AG10803 (cell line): ENCODE data around the gene DNAH3.

ENCODE experiments used
- DNase-seq: peaks from one replicate; pipeline ENCODE4 v3.0.0; 2010; ENCODE audit warnings: low read depth
- H3K4me3 ChIP-seq: 2 replicates; pipeline ENCODE4 v1.5.1; 2011; ENCODE audit warnings: mild to moderate bottlenecking, low read length, control low read depth
- CTCF ChIP-seq: conservative IDR thresholded peaks from 2 replicates; pipeline ENCODE4 v1.5.1; 2011; ENCODE audit warnings: mild to moderate bottlenecking, low read length, control low read depth, inconsistent platforms

DNAH3 gene

DNA sequence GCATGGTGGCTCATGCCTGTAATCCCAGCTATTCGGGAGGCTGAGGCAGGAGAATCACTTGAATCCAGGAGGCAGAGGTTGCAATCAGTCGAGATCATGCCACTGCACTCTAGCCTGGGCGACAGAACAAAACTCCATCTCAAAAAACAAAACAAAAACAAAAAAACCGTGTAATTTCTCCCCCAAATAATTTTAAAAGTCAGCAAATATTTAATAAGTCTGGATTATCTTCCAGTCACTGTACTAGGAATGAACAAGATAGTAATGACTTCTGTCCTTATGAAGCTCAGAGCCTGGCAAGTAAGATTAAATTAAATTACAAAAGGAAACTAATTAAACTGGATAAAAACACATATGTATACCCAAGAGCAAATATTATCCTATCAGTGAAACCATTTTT, 113.5 kb downstream of the DNAH3 start:
- no peak for DNase-seq
- H3K4me3 ChIP-seq: no peak overlapping the region
- TF ChIP-seq CTCF: no peak

DNA sequence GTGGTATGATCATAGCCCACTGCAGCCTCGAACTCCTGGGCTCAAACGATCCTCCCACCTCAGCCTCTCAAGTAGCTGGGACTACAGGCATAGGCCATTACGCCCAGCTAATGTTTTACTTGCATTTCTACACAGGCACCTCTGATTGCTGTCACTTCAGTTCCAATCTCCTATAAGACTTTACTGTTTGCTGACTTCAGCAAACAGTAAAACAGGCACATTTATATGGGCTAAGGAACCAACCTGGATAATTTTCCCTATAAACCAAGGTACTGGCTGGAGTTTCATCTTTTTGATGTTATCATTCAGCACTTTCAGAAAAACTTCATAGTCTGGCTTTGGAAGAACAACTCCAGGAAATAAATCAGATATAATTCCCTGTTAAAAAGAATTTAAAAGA, 114.2 kb downstream of the DNAH3 start:
- no peak for TF ChIP-seq CTCF
- no peak for DNase-seq

DNA sequence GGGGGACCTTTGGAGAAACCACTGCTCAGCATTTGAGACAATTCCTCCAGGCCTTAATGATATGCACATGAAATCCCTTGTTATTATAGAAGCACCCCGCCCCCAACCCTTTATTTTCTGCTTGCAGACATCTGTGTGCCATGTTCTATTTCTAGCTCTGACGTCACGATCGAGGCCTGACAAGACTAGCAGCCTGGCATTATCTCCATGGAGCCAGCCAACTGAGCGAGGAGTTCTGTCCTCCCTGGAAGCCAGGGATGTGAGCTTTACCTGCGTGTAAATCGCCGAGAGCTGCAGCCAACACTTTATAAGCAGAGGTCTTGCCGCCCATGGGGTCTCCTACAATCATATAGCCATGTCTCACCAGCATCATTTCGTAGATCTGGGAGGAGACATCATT, 116.9 kb downstream of the DNAH3 start:
- no peak for TF ChIP-seq CTCF
- DNase-seq: peak; percentile 2
- no peak overlapping the region for H3K4me3 ChIP-seq

More for the DNA sequence above, 114.2 kb downstream of the DNAH3 start:
- no peak overlapping the region for H3K4me3 ChIP-seq

DNA sequence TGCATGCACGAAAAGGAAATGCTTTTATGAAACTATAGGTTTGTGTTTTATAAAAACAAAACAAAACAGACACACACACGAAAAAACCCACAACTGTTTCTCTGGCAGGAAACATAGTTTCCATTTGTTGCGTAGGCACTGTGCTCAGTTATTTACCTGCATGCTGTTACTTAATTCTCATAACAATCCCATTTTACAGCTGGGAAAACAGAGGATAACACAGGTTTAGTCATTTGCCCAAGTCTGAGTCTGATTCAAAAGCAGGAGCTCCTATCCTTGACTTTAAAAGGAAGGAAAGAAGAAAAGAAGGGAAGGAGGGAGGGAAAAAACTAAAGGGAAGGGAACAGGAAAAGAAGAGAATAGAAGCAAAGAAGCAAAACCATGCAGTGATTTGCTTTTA, 117.4 kb downstream of the DNAH3 start:
- TF ChIP-seq CTCF: no peak
- no peak overlapping the region for H3K4me3 ChIP-seq

DNA sequence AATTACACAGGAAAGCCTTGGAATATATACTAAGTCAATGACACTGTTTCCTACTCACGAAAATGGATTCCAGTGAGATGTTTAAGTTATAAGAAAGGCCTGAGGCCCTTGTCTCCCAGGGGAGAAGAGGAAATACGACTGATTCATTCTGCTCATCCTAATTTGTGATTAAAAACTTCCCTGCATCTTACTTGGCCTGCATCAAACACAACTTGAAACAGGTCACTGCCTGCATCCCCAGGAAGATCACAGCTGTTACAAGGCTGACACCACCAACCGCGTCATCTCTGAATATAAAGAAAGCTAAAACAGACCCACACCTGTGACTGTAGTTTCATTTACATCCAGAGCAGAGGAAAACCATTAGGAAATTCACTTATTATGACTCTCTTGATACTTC, 121.9 kb downstream of the DNAH3 start:
- DNase-seq: no peak
- no peak overlapping the region for H3K4me3 ChIP-seq
- no peak for TF ChIP-seq CTCF

More for the DNA sequence above, 117.4 kb downstream of the DNAH3 start:
- no peak for DNase-seq

DNA sequence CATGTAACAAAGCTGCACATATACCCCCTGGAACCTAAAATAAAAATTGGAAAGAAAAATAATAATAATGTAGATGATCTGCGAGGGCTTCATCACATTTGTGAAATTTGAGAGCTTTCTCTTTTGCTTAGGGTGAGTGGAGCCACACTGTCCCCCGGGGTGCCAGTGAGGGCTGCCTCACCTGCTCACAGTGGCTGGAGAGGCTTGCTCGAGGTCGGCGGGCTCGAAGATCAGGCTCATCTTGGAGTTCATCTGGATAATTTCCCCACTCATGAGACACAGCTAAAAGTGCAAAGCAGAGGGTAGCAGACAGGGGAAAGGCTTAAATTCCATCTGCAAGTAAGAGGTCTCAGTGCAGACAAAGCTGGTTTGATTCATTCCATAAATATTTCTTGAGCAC, 123.8 kb downstream of the DNAH3 start:
- H3K4me3 ChIP-seq: no peak overlapping the region
- no peak for TF ChIP-seq CTCF
- DNase-seq: no peak

DNA sequence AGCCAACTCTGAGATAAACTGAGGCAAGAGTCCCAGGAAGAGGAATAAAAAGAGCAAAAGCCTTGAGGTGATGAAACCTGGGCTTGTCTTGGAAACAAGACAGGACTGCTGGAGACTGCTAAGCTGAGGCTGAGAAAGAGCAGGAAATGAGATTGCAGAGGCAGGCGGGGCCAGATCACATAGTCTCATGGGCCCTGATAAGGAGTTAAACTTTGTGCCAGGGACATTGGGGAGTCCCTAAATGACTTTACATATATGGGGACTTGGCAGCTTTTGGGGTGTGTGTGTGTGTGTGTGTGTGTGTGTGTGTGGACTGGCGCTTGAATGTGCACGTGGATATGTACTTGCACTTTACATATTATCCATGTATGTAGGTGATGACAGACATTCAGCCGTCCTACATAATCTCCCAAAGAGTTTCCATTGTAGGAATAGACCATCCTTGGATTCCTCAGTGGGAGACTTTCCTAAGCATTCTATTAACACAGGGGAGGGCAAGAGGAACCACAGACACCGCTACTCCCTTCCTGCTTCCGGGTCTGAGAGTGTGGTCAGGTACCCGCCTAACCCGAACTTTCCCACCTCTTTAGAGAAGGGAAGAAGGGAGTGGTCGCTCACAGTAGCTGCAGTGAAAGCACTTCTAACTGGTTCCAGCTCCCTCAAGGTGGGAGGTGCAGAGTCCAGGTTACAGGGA, 127.0 kb downstream of the DNAH3 start:
- DNase-seq: no peak
- H3K4me3 ChIP-seq: no peak overlapping the region
- TF ChIP-seq CTCF: no peak
